ENCODE measurements around the gene SMG6. TPM values are rescaled to one million over a fixed set of nuclear protein-coding genes. Genes with fewer than 3 reads are reported as not detected.

The SMG6 gene
- total and polyA plus RNA-seq, 2 of the 8 experiments (the other 6 are each of a cell fraction or from before 2014, with no cell fraction given) = 18.5 to 25.2 TPM

GRCh38 chr17:2044263-2044894 is 259.2 kb downstream of the SMG6 start:
- H3K9me3 ChIP-seq (ENCODE audit: insufficient read depth in 2 of 2, low read depth in 1 of 2, low read length in 1 of 2) = no peaks in the 10 kb centered on the region
- no peak overlapping the region for H4K91ac ChIP-seq (replicated peaks; ENCODE audit: insufficient read length, low read length)
- peaks cover 4% of the 10 kb centered on the region for H3K79me1 ChIP-seq (ENCODE audit: low read depth, low read length)
- H2BK20ac ChIP-seq (ENCODE audit: low read length) = no peak overlapping the region
- H3K4me1 ChIP-seq (replicated peaks in 1 of 4; ENCODE audit: control insufficient read depth in 3 of 4, insufficient read depth in 4 of 4, low read length in 3 of 4) = peaks cover 0 to 7% (median 5%) of the 10 kb centered on the region in 4 experiments; a peak in 4 of 7 replicates
- H3K27me3 ChIP-seq (replicated peaks in 1 of 4; ENCODE audit: control insufficient read depth in 3 of 4, extremely low read depth in 1 of 4, insufficient read depth in 3 of 4, low read length in 3 of 4) = peaks cover 5 to 21% (median 20%) of the 10 kb centered on the region in 4 experiments
- no peak overlapping the region for H3K4ac ChIP-seq (replicated peaks; ENCODE audit: insufficient read length, low read depth, low read length)
- H3K79me2 ChIP-seq (ENCODE audit: control insufficient read depth in 1 of 2, insufficient read depth in 2 of 2, low read length in 2 of 2) = no peaks in the 10 kb centered on the region
- no peak overlapping the region for H3K56ac ChIP-seq (replicated peaks; ENCODE audit: insufficient read length, low read depth, low read length)
- peaks cover 5% of the 10 kb centered on the region; the same call in 1 of the 2 replicates for H3K23me2 ChIP-seq (ENCODE audit: low read depth, low read length)
- no peak overlapping the region for H2BK120ac ChIP-seq (replicated peaks; ENCODE audit: low read depth, low read length)
- ChIA-PET CTCF (ENCODE audit: partially characterized antibody) (interaction anchor here (1.6 to 1.7 kb wide), 3 partner anchors 10 to 200 kb away, joined by 5 to 12 read pairs (median 11); partner anchors contain the start of gene HIC1), POLR2A (ENCODE audit: partially characterized antibody) (interaction anchor here (0.7 to 1.3 kb wide), 3 partner anchors 10 to 134 kb away, joined by 3 read pairs; partner anchors contain the start of gene HIC1)
- no peak overlapping the region for H3K23ac ChIP-seq (ENCODE audit: insufficient read length)
- peaks cover 0 to 8% (median 2%) of the 10 kb centered on the region in 4 experiments; a peak in 3 of 8 replicates for H3K36me3 ChIP-seq (ENCODE audit: control insufficient read depth in 2 of 4, insufficient read depth in 4 of 4, low read length in 3 of 4)
- no peak overlapping the region for H2BK12ac ChIP-seq (ENCODE audit: low read depth, low read length)
- H2AK5ac ChIP-seq (ENCODE audit: low read depth, low read length) = no peak overlapping the region
- no peak overlapping the region for H2BK5ac ChIP-seq (ENCODE audit: low read depth, low read length)
- no peak for FAIRE-seq
- H2BK15ac ChIP-seq (ENCODE audit: low read length) = no peak overlapping the region
- H3K27ac ChIP-seq (ENCODE audit: low read depth, low read length) = no peak overlapping the region
- H4K8ac ChIP-seq (ENCODE audit: extremely low read depth, insufficient read depth, low read length) = no peak overlapping the region
- no peak overlapping the region for H4K5ac ChIP-seq (ENCODE audit: insufficient read length, low read depth, low read length)
- no peak for DNase-seq (ENCODE audit: low read depth in 1 of 2, low spot score in 2 of 2)
- H3K18ac ChIP-seq (ENCODE audit: extremely low read depth, low read length) = no peak overlapping the region
- H3K4me3 ChIP-seq (ENCODE audit: extremely low read depth in 1 of 4, insufficient read depth in 2 of 4, low read depth in 3 of 4, low read length in 4 of 4) = no peak overlapping the region
- no peak overlapping the region for H3K4me2 ChIP-seq (ENCODE audit: insufficient read depth in 1 of 2, low read depth in 2 of 2, low read length in 2 of 2)
- H2AFZ ChIP-seq (ENCODE audit: low read length) = no peak overlapping the region
- no peak overlapping the region for H3K9ac ChIP-seq (replicated peaks in 1 of 4; ENCODE audit: extremely low read depth in 1 of 4, low read depth in 3 of 4, low read length in 3 of 4)
- no peak overlapping the region for H3K14ac ChIP-seq (ENCODE audit: insufficient read length)
- WGBS, 2 experiments (ENCODE audit: extremely low coverage in 1 of 2, insufficient coverage in 1 of 2, insufficient read length in 1 of 2, insufficient replicate concordance in 2 of 2, low coverage in 1 of 2, low lambda C conversion rate in 2 of 2, missing lambda C conversion rate in 1 of 2) = 68% methylated on average over 5 of the region's 5 CpGs; no CpG with 5 or more reads in 1 of the 2 experiments
- peaks cover 0 to 4% of the 10 kb centered on the region in 2 experiments for H4K20me1 ChIP-seq (replicated peaks in 1 of 2; ENCODE audit: control insufficient read depth in 1 of 2, insufficient read depth in 2 of 2, low read length in 2 of 2)
- no peak for TF ChIP-seq SP1 (IDR thresholded peaks at IDR 0.05; ENCODE audit: low read depth, low read length)
- TF ChIP-seq SIX5 (IDR thresholded peaks at IDR 0.05; ENCODE audit: low read depth, low read length) = no peak
- no peak for TF ChIP-seq HDAC2 (IDR thresholded peaks at IDR 0.05; ENCODE audit: borderline replicate concordance in 1 of 2, low read depth in 2 of 2, low read length in 2 of 2)
- no peak for TF ChIP-seq KDM1A (IDR thresholded peaks at IDR 0.05; ENCODE audit: borderline replicate concordance, low read length)
- TF ChIP-seq POLR2A (IDR thresholded peaks at IDR 0.05; ENCODE audit: control extremely low read depth in 1 of 2, low read depth in 2 of 2, low read length in 2 of 2) = no peak
- no peak for TF ChIP-seq RFX5 (IDR thresholded peaks at IDR 0.05; ENCODE audit: borderline replicate concordance, low read depth, low read length)
- TF ChIP-seq GABPA (IDR thresholded peaks at IDR 0.05; ENCODE audit: borderline replicate concordance, insufficient read depth, low read length) = no peak
- TF ChIP-seq TAF1 (IDR thresholded peaks at IDR 0.05; ENCODE audit: low read depth, low read length) = no peak
- no peak for TF ChIP-seq SUZ12 (IDR thresholded peaks at IDR 0.05; ENCODE audit: low read length)
- TF ChIP-seq CHD2 (IDR thresholded peaks at IDR 0.05; ENCODE audit: low read length) = no peak
